Measurements from ENCODE around the gene WDR91.
A peak's percentile ranks its signal among the peaks of the same experiment; 100 is the strongest.
"Not testable (repeated sequence)": the region's sequence is repeated elsewhere in the genome, so short reads cannot be mapped to it uniquely, and the experiment has no call there.

The WDR91 gene

GRCh38 chr7:135181261-135181928 is 29.9 kb downstream of the WDR91 start:
- DNase-seq (ENCODE audit: low read depth in 1 of 2, low spot score in 1 of 2) = no peak

- no peak for DNase-seq (ENCODE audit: low read depth in 1 of 2, low spot score in 1 of 2)
Measured at GRCh38 chr7:135180122-135180521, 31.2 kb downstream of the WDR91 start.

- DNase-seq (ENCODE audit: low read depth in 1 of 2, low spot score in 1 of 2) = no peak
Measured at GRCh38 chr7:135179321-135179925, 31.9 kb downstream of the WDR91 start.

DNA sequence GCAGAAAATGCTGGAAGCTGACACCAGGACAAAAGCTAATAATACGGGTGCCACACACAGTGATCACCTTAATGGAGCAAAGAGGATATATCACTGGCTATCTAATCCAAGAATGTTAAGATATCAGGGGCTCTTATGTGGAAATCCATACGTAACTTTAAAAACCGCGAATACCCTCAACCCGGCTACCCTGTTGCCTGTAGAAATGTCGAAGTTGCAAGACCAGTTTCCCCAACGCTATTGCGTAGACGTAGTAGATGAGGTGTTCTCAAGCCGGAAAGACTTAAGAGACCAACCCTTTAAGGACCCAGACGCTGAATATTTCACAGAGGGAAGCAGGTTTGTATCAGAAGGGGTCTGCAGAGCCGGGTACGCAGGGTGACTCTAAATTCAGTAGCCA is 33.0 kb downstream of the WDR91 start:
- no peak for DNase-seq (ENCODE audit: low read depth in 1 of 2, low spot score in 1 of 2)

- no peak for DNase-seq (ENCODE audit: low read depth in 1 of 2, low spot score in 1 of 2)
Measured at GRCh38 chr7:135177028-135177696, 34.2 kb downstream of the WDR91 start.

DNA sequence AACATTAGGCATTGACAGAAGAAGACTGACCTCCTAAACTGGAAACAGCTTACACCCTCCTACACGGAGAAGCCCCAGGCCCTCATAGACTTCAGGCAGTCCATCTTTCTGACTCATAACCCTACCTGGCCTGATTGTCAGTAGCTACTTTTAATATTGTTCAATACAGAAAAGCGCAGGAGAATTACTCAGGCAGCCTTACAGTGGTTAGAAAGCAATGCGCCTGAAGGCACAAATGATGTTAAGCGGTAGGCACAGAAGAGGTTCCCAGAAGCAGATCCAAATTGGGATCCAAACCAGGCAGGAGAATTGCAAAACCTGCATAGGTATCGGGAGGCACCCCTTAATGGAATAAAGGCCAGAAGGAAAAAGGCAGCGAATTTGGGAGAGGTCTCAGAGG is 35.4 kb downstream of the WDR91 start:
- no peak for DNase-seq (ENCODE audit: low read depth in 1 of 2, low spot score in 1 of 2)

- DNase-seq (ENCODE audit: low read depth in 1 of 2, low spot score in 1 of 2) = no peak
Measured at GRCh38 chr7:135174941-135175340, 36.4 kb downstream of the WDR91 start.

DNA sequence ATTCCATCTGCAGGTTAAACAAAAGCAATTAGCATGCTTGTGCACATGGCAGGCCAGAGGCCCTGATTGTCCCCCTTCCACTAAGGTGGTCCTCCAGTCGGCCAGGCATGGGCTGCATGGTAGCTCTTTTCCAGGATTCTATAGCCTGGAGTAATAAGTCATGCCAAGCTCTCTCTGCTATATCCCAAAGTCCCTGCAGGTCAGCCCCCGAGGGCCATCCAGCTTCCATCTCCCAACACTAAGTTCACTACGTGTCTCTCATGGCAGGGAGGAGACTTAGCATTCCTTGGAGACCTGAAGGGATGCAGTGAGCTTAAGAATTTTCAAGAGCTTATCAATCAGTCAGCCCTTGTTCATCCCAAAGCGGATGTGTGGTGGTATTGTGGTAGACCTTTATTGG is 37.4 kb downstream of the WDR91 start:
- DNase-seq (ENCODE audit: low read depth in 1 of 2, low spot score in 1 of 2) = not testable (repeated sequence)

GRCh38 chr7:135171581-135172291 is 39.6 kb downstream of the WDR91 start:
- DNase-seq (ENCODE audit: low read depth in 1 of 2, low spot score in 1 of 2) = not testable (repeated sequence)

- not testable (repeated sequence) for DNase-seq (ENCODE audit: low read depth in 1 of 2, low spot score in 1 of 2)
Measured at GRCh38 chr7:135170998-135171481, 40.3 kb downstream of the WDR91 start.

- DNase-seq (ENCODE audit: low read depth in 1 of 2, low spot score in 1 of 2) = peak; percentile 79 to 91
Measured at GRCh38 chr7:135170274-135170997, 40.9 kb downstream of the WDR91 start, which contains the start of gene CYREN. Gene CYREN, minus strand, starts transcription at chr7:135170707. Its CDS starts 1,785 bp downstream, at chr7:135168922.

GRCh38 chr7:135169964-135170273 is 41.4 kb downstream of the WDR91 start:
- no peak for DNase-seq (ENCODE audit: low read depth in 1 of 2, low spot score in 1 of 2)

DNA sequence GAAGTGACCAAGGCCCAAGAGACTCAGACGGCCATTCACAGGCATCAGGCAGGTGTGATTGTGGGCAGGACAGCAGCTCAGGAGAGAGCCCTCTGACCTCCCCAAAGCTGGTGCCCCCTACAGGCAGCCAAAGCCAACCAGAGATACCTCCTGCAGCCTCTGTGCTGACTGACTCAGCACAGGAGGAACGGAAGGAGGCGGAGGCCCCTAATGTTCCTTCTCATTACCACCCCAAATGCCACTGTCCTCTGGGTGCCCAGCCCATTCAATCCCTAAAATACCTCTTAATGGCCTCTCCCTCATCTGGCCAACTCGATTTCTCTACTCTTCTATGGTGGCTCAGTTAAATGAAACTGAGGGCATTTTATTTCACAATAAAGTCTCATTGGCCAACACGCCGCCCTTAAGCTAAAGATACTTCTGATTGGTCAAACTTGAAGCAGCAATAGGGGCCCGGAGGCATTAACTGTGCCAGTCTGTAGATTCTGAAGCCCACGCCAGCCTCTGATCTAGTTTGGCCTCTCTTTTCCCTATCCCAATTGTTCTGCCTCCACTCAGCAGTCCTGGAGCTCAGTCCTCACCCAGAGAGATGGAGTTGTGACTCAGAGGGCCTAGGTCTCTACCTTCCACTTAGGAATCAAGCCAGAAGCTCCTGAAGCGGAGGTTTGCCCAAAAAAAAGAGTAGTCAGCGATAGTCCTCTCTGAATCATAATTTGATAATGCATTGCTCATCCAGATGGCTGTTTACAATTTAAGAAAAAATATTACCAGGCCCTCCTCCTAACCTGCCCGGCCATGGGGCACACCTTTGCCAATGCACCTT is 42.0 kb downstream of the WDR91 start:
- DNase-seq (ENCODE audit: low read depth in 1 of 2, low spot score in 1 of 2) = no peak

GRCh38 chr7:135168489-135169140 is 42.7 kb downstream of the WDR91 start:
- DNase-seq (ENCODE audit: low read depth in 1 of 2, low spot score in 1 of 2) = no peak

DNA sequence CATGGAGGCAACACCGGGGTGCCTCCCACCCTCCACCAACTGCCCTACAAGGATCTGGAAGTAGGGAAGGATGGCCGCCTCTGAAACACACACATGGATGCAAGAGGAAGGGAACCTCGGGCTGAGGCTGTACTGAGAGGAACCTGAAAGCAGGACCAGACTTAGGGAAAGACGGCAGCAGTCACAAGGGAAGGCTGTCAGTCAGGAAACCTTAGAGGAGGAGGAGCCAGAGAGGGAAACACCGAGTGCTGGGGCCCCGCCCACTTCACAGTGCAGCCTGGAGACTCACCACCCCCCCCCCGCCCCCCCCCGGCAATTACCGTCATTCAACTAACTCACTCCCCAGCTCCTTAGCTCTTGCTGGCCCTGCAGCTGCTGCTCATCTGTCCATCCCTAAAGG is 43.3 kb downstream of the WDR91 start:
- DNase-seq (ENCODE audit: low read depth in 1 of 2, low spot score in 1 of 2) = no peak

- no peak for DNase-seq (ENCODE audit: low read depth in 1 of 2, low spot score in 1 of 2)
Measured at GRCh38 chr7:135167365-135167917, 43.9 kb downstream of the WDR91 start.

DNA sequence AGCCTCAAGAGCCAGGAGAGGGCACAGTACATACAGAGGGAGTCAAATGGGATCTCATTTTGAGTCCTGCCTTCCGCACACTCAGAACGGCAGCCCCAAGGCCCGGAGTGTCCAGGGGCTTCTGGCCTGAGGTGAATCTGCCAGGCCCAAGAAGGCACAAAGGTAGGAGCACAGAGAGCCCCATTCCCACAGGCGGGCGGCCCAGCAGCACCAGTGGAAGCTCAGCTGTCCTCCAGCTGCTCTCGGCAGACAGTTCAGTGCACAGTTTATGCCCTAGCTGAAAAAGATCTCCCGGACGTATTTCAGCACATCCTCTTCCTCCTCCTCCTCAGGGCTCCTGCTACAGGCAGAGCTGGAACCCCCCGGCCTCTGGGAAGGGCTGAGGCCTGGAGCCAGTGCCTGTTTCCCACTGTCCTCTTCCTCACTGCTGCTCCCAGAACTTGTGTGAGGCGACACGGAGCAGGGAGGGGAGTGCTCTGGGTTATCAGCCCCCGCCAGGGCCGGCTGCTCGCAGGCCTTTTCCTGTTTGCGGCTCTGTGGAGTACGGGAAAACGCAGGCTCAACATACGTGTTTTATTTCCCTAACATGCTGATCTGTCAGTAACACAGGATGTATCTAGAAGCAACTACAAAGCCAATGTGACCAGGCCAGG is 44.9 kb downstream of the WDR91 start:
- no peak for DNase-seq (ENCODE audit: low read depth in 1 of 2, low spot score in 1 of 2)

- no peak for DNase-seq (ENCODE audit: low read depth in 1 of 2, low spot score in 1 of 2)
Measured at GRCh38 chr7:135165862-135166261, 45.5 kb downstream of the WDR91 start.
